T-helper 2 cell treated with Interferon-gamma antibody and Interleukin-4, amounts not matched to agents 5 μg/mL and 100 μg/mL, for 36 hours (primary cell): Measurements from ENCODE around the gene THRA.
A peak's percentile ranks its signal among the peaks of the same experiment; 100 is the strongest.

Source experiments
- DNase-seq: peaks from one replicate; pipeline ENCODE4 v3.0.0; 2021; ENCODE audit warnings: low spot score
- H3K27ac Mint-ChIP-seq: one replicate; pipeline ENCODE4 v1.8.0; 2021; ENCODE audit warnings: mild to moderate bottlenecking, mixed read lengths
- H3K27me3 Mint-ChIP-seq: one replicate; pipeline ENCODE4 v1.8.0; 2021; ENCODE audit warnings: low read depth, mixed read lengths
- H3K36me3 Mint-ChIP-seq: one replicate; pipeline ENCODE4 v1.8.0; 2021; ENCODE audit warnings: low read depth, mixed read lengths
- H3K4me1 Mint-ChIP-seq: one replicate; pipeline ENCODE4 v1.8.0; 2021; ENCODE audit warnings: low read depth, mixed read lengths
- H3K4me3 Mint-ChIP-seq: one replicate; pipeline ENCODE4 v1.8.0; 2022; ENCODE audit warnings: mild to moderate bottlenecking, moderate library complexity, mixed read lengths
- H3K9me3 Mint-ChIP-seq: one replicate; pipeline ENCODE4 v1.8.0; 2021; ENCODE audit warnings: mixed read lengths

The THRA gene

GRCh38 chr17:40062329-40063186, at the start of gene THRA:
TSS of gene THRA (plus strand) at chr17:40062965. CDS start at chr17:40074489, 11,524 bp downstream.
- Mint-ChIP-seq H3K27me3 (peaks cover 41% of the 10 kb centered on the region), H3K36me3 (no peaks in the 10 kb centered on the region), H3K9me3 (no peaks in the 10 kb centered on the region), H3K4me1 (peaks cover 27% of the 10 kb centered on the region), H3K27ac (peak within 1 kb of the TSS; percentile 62), H3K4me3 (peak within 1 kb of the TSS; percentile 85)
- DNase-seq = peak; percentile 64

GRCh38 chr17:40014375-40014980, 48.3 kb upstream of the THRA start:
- H3K36me3 Mint-ChIP-seq = peaks cover 2% of the 10 kb centered on the region
- DNase-seq = no peak
- peaks cover 5% of the 10 kb centered on the region for H3K27me3 Mint-ChIP-seq
- no peak overlapping the region for H3K27ac Mint-ChIP-seq
- no peaks in the 10 kb centered on the region for H3K9me3 Mint-ChIP-seq
- no peak overlapping the region for H3K4me3 Mint-ChIP-seq
- peaks cover 5% of the 10 kb centered on the region for H3K4me1 Mint-ChIP-seq

- H3K4me3 Mint-ChIP-seq = no peak within 1 kb of the TSS
- peaks cover 2% of the 10 kb centered on the region for H3K4me1 Mint-ChIP-seq
- peaks cover 6% of the 10 kb centered on the region for H3K36me3 Mint-ChIP-seq
- no peaks in the 10 kb centered on the region for H3K9me3 Mint-ChIP-seq
- no peak for DNase-seq
- peaks cover 5% of the 10 kb centered on the region for H3K27me3 Mint-ChIP-seq
- no peak within 1 kb of the TSS for H3K27ac Mint-ChIP-seq
These were observed 47.5 kb upstream of the THRA start, which contains the start of gene CSF3 for GRCh38 chr17:40015005-40015997. TSS of gene CSF3 (plus strand) at chr17:40015440. CDS start at chr17:40015475, 35 bp downstream.

GRCh38 chr17:40015998-40016985, 46.5 kb upstream of the THRA start:
- H3K4me3 Mint-ChIP-seq = no peak overlapping the region
- no peaks in the 10 kb centered on the region for H3K9me3 Mint-ChIP-seq
- DNase-seq = no peak
- no peak overlapping the region for H3K27ac Mint-ChIP-seq
- H3K27me3 Mint-ChIP-seq = peaks cover 5% of the 10 kb centered on the region
- H3K36me3 Mint-ChIP-seq = peaks cover 7% of the 10 kb centered on the region
- H3K4me1 Mint-ChIP-seq = peaks cover 2% of the 10 kb centered on the region

GRCh38 chr17:40017422-40018080, 45.2 kb upstream of the THRA start:
- Mint-ChIP-seq H3K27ac (no peak overlapping the region), H3K36me3 (peaks cover 13% of the 10 kb centered on the region), H3K4me1 (peaks cover 2% of the 10 kb centered on the region), H3K27me3 (no peaks in the 10 kb centered on the region), H3K4me3 (no peak overlapping the region), H3K9me3 (no peaks in the 10 kb centered on the region)
- DNase-seq = no peak

- no peak for DNase-seq
- H3K27ac Mint-ChIP-seq = no peak overlapping the region
- H3K9me3 Mint-ChIP-seq = no peaks in the 10 kb centered on the region
- no peaks in the 10 kb centered on the region for H3K27me3 Mint-ChIP-seq
- H3K4me1 Mint-ChIP-seq = peaks cover 2% of the 10 kb centered on the region
- no peak overlapping the region for H3K4me3 Mint-ChIP-seq
- peaks cover 13% of the 10 kb centered on the region for H3K36me3 Mint-ChIP-seq
These were observed 44.3 kb upstream of the THRA start for GRCh38 chr17:40018211-40019121.

- no peak overlapping the region for H3K4me3 Mint-ChIP-seq
- H3K27ac Mint-ChIP-seq = no peak overlapping the region
These were observed 43.4 kb upstream of the THRA start for GRCh38 chr17:40019140-40019991.

GRCh38 chr17:40020146-40020545, 42.6 kb upstream of the THRA start:
- H3K4me1 Mint-ChIP-seq = peaks cover under 1% of the 10 kb centered on the region
- no peak overlapping the region for H3K27ac Mint-ChIP-seq
- no peaks in the 10 kb centered on the region for H3K9me3 Mint-ChIP-seq
- H3K36me3 Mint-ChIP-seq = peaks cover 16% of the 10 kb centered on the region
- no peaks in the 10 kb centered on the region for H3K27me3 Mint-ChIP-seq
- DNase-seq = no peak
- H3K4me3 Mint-ChIP-seq = no peak overlapping the region

More at GRCh38 chr17:40019140-40019991, 43.4 kb upstream of the THRA start:
- no peaks in the 10 kb centered on the region for H3K9me3 Mint-ChIP-seq
- no peaks in the 10 kb centered on the region for H3K27me3 Mint-ChIP-seq
- no peaks in the 10 kb centered on the region for H3K4me1 Mint-ChIP-seq
- no peak for DNase-seq
- H3K36me3 Mint-ChIP-seq = peaks cover 14% of the 10 kb centered on the region

GRCh38 chr17:40021451-40021971, 41.3 kb upstream of the THRA start:
- Mint-ChIP-seq H3K4me3 (no peak overlapping the region), H3K36me3 (peaks cover 30% of the 10 kb centered on the region), H3K4me1 (peaks cover 15% of the 10 kb centered on the region), H3K9me3 (no peaks in the 10 kb centered on the region), H3K27ac (no peak overlapping the region), H3K27me3 (no peaks in the 10 kb centered on the region)
- DNase-seq = no peak

- Mint-ChIP-seq H3K27me3 (no peaks in the 10 kb centered on the region), H3K9me3 (no peaks in the 10 kb centered on the region), H3K36me3 (peaks cover 31% of the 10 kb centered on the region), H3K4me3 (no peak overlapping the region), H3K27ac (no peak overlapping the region), H3K4me1 (peaks cover 19% of the 10 kb centered on the region)
- no peak for DNase-seq
These were observed 40.3 kb upstream of the THRA start for GRCh38 chr17:40022497-40022896.
